ENCODE results near the gene IP6K1.
"Not testable (repeated sequence)": the region's sequence is repeated elsewhere in the genome, so short reads cannot be mapped to it uniquely, and the experiment has no call there.

IP6K1 gene

DNA sequence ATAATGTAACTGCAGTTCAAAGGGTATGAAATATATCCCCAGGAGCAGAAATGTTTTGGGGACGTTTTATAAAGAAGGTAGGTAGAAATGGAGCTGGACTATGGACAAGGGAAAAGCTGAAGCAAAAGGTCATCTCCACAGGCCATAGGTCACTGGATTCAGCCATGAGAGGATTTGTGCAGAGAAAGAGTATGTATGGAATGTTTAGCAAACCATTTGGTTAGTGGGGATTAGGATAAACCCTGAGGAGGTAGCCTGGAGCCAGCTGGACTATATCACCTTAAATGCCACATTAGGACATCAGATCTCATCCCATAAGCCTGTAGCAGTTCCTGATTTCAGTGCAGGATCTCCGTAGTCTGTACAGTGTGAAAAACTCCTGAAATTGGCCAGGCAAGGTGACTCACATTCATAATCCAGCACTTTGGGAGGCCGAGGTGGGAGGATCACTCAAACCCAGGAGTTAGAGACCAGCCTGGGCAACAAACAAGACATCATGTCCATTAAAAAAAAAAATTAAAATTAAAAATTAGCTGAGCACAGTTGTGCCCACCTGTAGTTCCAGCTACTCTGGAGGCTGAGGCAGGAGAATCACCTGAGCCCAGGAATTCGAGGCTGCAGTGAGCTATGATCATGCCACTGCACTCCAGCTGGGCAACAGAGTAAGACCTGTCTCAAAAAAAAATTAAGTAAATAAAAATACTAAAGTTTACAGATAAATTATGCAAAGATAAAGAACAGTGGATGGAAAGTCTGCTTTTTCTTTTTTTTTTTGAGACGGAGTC, 4.7 kb downstream of the IP6K1 start:
- no peak for DNase-seq (ENCODE audit: low spot score)
- TF ChIP-seq, protein P1, sequence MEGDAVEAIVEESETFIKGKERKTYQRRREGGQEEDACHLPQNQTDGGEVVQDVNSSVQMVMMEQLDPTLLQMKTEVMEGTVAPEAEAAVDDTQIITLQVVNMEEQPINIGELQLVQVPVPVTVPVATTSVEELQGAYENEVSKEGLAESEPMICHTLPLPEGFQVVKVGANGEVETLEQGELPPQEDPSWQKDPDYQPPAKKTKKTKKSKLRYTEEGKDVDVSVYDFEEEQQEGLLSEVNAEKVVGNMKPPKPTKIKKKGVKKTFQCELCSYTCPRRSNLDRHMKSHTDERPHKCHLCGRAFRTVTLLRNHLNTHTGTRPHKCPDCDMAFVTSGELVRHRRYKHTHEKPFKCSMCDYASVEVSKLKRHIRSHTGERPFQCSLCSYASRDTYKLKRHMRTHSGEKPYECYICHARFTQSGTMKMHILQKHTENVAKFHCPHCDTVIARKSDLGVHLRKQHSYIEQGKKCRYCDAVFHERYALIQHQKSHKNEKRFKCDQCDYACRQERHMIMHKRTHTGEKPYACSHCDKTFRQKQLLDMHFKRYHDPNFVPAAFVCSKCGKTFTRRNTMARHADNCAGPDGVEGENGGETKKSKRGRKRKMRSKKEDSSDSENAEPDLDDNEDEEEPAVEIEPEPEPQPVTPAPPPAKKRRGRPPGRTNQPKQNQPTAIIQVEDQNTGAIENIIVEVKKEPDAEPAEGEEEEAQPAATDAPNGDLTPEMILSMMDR (IDR thresholded peaks at IDR 0.05; ENCODE audit: extremely low read depth, missing control alignments) = no peak

DNA sequence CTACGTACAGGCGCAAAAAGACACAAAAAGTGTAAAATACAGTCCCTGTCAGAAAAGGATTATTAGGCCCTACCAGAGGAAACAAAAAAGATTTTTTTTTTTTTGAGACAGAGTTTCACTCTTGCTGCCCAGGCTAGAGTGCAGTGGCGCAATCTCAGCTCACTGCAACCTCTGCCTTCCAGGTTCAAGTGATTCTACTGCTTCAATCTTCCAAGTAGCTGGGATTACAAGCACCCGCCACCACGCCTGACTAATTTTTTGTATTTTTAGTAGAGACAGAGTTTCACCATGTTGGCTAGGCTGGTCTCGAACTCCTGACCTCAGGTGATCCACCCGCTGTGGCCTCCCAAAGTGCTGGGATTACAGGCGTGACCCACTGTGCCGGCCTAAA, 5.4 kb downstream of the IP6K1 start:
- DNase-seq (ENCODE audit: low spot score) = not testable (repeated sequence)

DNA sequence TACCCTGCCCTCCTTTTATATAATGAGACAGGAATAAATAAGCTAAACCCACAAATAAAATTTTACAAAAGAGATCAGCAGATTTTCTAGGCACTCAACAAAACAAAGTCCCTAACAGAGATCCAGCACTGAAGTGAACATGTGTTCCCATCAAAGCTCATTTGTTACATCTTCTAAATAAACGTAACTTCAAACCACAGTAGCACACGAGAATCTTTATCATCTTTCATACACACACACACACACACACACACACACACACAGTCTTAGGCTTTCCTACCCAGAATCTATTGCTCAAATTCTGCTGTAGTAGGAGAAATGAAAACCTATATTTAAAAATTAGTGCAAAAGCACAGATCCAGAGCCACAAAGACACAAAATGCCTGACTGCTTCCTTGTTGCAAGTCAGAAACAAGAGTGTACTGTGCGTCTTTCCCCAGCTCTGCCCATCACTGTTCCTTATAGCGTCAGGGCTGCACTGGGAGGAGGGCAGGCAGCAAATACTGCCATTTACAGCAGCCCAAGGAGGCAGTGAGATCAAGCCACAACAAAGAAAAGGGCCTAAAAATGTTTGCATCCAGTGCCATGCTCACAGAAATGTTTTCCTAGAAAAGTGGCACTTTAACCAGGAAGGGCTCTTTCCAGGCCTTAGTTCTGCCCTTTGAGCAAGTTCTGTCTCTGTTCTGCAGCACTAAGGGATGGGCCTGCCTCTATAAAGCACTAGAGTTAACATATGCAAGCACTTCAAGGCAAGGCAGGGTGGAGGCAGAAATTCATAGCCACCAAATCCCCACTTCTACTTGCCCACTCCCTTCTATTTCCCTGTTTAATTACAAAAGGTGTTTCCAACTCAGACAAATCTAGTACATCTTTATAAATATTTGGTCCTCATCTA, 6.0 kb downstream of the IP6K1 start:
- no peak for DNase-seq (ENCODE audit: low spot score)
- TF ChIP-seq, protein P1 (IDR thresholded peaks at IDR 0.05; ENCODE audit: extremely low read depth, missing control alignments) = no peak

- DNase-seq (ENCODE audit: low spot score) = no peak
- TF ChIP-seq, protein P1 (IDR thresholded peaks at IDR 0.05; ENCODE audit: extremely low read depth, missing control alignments) = no peak
Measured at GRCh38 chr3:49779358-49780079, 6.8 kb downstream of the IP6K1 start.

DNA sequence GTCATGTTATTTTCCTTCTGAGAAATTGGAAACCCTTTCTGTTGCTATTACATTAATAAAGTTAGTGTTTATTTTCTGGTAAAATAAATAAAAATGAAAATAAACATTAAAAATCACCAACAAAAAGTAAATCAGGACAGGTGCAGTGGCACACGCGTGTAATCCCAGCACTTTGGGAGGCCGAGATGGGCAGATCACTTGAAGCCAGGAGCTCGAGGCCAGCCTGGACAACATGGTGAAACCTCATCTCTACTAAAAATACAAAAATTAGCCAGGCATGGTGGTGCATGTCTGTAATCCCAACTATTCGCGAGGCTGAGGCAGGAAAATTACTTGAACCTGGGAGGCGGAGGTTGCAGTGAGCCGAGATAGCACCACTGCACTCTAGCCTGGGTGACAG, 10.2 kb downstream of the IP6K1 start:
- DNase-seq (ENCODE audit: low spot score) = not testable (repeated sequence)

GRCh38 chr3:49775538-49775937, 10.8 kb downstream of the IP6K1 start:
- DNase-seq (ENCODE audit: low spot score) = no peak
- TF ChIP-seq, protein P1 (IDR thresholded peaks at IDR 0.05; ENCODE audit: extremely low read depth, missing control alignments) = no peak

DNA sequence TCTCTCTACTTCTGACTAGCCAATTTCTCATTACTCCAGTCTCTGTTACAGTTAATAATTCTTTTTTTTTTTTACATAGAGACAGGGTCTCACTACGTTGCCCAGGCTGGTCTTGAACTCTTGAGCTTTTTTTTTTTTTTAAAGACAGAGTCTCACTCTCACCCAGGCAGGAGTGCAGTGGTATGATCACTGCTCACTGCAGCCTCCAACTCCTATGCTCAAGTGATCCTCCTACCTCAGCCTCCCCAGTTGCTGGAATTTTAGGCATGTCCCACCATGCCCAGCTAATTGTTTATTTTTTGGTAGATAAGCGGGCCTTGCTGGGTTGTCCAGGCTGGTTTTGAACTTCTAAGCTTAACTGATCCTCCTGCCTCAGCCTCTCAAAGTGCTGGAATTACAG, 13.6 kb downstream of the IP6K1 start:
- no peak for DNase-seq (ENCODE audit: low spot score)
- TF ChIP-seq, protein P1 (IDR thresholded peaks at IDR 0.05; ENCODE audit: extremely low read depth, missing control alignments) = no peak

DNA sequence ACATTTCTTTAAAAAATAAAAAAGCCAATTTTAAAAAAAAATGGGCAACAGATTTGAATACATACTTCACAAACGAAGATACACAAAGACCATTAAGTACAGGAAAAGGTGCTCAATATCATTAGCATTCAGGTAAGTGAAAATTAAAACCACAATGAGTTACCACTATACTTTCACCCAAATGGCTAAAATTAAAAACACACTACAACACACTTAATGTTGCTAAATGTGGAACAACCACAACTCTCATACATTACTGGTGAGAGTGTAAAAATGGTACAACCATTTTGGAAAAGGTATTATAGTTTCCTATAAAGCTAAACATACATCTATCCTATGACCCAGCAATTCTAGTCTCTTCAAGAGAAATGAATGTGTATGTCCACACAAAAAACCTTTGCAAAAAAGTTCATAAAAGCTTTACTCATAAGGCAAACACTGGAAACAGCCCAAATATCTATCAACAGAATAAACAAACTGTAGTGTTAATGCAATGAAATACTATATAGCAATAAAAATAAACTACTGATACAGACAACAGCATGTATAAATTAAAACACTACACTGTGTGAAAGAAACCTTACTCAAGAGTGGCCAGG, 14.9 kb downstream of the IP6K1 start:
- TF ChIP-seq, protein P1 (IDR thresholded peaks at IDR 0.05; ENCODE audit: extremely low read depth, missing control alignments) = no peak
- no peak for DNase-seq (ENCODE audit: low spot score)
